ENCODE measurements around the gene KCTD1.

DNA sequence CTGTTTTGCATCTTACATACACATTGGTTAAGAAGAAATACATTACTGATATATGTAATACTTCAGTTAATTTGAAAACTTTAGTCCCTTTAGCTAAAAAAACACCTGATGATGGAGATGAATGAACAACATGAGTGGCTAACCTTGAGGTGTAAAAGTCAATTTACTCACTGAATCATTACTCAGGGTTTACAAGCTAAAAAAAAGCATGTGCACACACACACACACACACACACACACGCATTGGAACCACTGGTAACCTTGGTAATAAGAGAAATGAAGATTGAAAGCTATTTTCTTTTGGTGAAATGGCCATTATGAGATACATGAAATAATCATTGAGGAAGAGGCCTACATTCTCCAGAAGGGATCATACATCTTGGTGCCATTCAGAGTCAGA lies 51.8 kb downstream of the KCTD1 start:
- TF ChIP-seq, protein P1, sequence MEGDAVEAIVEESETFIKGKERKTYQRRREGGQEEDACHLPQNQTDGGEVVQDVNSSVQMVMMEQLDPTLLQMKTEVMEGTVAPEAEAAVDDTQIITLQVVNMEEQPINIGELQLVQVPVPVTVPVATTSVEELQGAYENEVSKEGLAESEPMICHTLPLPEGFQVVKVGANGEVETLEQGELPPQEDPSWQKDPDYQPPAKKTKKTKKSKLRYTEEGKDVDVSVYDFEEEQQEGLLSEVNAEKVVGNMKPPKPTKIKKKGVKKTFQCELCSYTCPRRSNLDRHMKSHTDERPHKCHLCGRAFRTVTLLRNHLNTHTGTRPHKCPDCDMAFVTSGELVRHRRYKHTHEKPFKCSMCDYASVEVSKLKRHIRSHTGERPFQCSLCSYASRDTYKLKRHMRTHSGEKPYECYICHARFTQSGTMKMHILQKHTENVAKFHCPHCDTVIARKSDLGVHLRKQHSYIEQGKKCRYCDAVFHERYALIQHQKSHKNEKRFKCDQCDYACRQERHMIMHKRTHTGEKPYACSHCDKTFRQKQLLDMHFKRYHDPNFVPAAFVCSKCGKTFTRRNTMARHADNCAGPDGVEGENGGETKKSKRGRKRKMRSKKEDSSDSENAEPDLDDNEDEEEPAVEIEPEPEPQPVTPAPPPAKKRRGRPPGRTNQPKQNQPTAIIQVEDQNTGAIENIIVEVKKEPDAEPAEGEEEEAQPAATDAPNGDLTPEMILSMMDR (conservative IDR thresholded peaks at IDR 0.05; ENCODE audit: low read depth, low read length): no peak
- TF ChIP-seq EZH2 (IDR thresholded peaks at IDR 0.05; ENCODE audit: borderline replicate concordance, low read depth, low read length, poor library complexity, severe bottlenecking): no peak
